HFFc6 (cell line): ENCODE data around the gene TMEM9B. TPM values are rescaled to one million over a fixed set of nuclear protein-coding genes. Genes with fewer than 3 reads are reported as not detected.
"Not testable (repeated sequence)": the region's sequence is repeated elsewhere in the genome, so short reads cannot be mapped to it uniquely, and the experiment has no call there.

Experiments used
- DNase-seq: peaks from one replicate; pipeline ENCODE4 v3.0.0-alpha.2; 2018
- H3K27ac Mint-ChIP-seq: 2 replicates; pipeline ENCODE4 v1.8.0; 2020; ENCODE audit warnings: mild to moderate bottlenecking, mixed read lengths
- H3K27me3 Mint-ChIP-seq: 2 replicates; pipeline ENCODE4 v1.8.0; 2021; ENCODE audit warnings: mild to moderate bottlenecking, moderate library complexity, mixed read lengths; ENCODE audit not compliant: insufficient read depth
- H3K36me3 Mint-ChIP-seq: 2 replicates; pipeline ENCODE4 v1.8.0; 2021; ENCODE audit warnings: low read depth, mixed read lengths
- H3K4me1 Mint-ChIP-seq: 2 replicates; pipeline ENCODE4 v1.8.0; 2020; ENCODE audit warnings: low read depth, mixed read lengths
- H3K4me3 Mint-ChIP-seq: 2 replicates; pipeline ENCODE4 v1.8.0; 2020; ENCODE audit warnings: mild to moderate bottlenecking, moderate library complexity, mixed read lengths
- H3K9me3 Mint-ChIP-seq: 2 replicates; pipeline ENCODE4 v1.8.0; 2020; ENCODE audit warnings: mild to moderate bottlenecking, mixed read lengths
- CTCF ChIP-seq: fragments of 200-600 bp; sonication (generic); IDR thresholded peaks from 2 replicates; pipeline ENCODE4 v1.5.0; 2021; ENCODE audit warnings: antibody characterized with exemption, mild to moderate bottlenecking
- total RNA-seq, 6 experiments: library from RNA; stranded (reverse); fragmentation: NEBNext Ultra II Directional; extraction: Animal tissue kit (Norgen Biotek cat#: 25700); gene quantifications; 2 replicates in 1 of 6; 3 replicates in 5 of 6; pipeline ENCODE4 v1.2.3, GENCODE V29; 2021

TMEM9B gene
- total RNA-seq, 6 experiments from 2014 or later: 50.0 to 66.0 (median 59.7) TPM

GRCh38 chr11:8985462-8985861, 21.2 kb upstream of the TMEM9B start:
- no peak for DNase-seq
- Mint-ChIP-seq H3K4me1 (peaks cover 26% of the 10 kb centered on the region), H3K9me3 (no peaks in the 10 kb centered on the region), H3K27me3 (no peaks in the 10 kb centered on the region; the same call in 1 of the 2 replicates), H3K27ac (no peak overlapping the region), H3K4me3 (no peak overlapping the region), H3K36me3 (no peaks in the 10 kb centered on the region)
- TF ChIP-seq CTCF: no peak

GRCh38 chr11:8983552-8983951, 19.3 kb upstream of the TMEM9B start:
- Mint-ChIP-seq H3K36me3 (no peaks in the 10 kb centered on the region), H3K4me3 (no peak overlapping the region), H3K4me1 (peaks cover 7% of the 10 kb centered on the region), H3K27ac (no peak overlapping the region), H3K27me3 (no peaks in the 10 kb centered on the region; the same call in 1 of the 2 replicates), H3K9me3 (no peaks in the 10 kb centered on the region)
- no peak for DNase-seq
- no peak for TF ChIP-seq CTCF

GRCh38 chr11:8980485-8980884, 16.2 kb upstream of the TMEM9B start:
- H3K9me3 Mint-ChIP-seq: no peaks in the 10 kb centered on the region
- no peak for DNase-seq
- H3K36me3 Mint-ChIP-seq: no peaks in the 10 kb centered on the region
- H3K4me3 Mint-ChIP-seq: no peak overlapping the region
- H3K27me3 Mint-ChIP-seq: no peaks in the 10 kb centered on the region; the same call in 1 of the 2 replicates
- no peak overlapping the region for H3K27ac Mint-ChIP-seq
- no peaks in the 10 kb centered on the region for H3K4me1 Mint-ChIP-seq
- TF ChIP-seq CTCF: no peak

- not testable (repeated sequence) for H3K9me3 Mint-ChIP-seq, DNase-seq, H3K4me3 Mint-ChIP-seq, H3K4me1 Mint-ChIP-seq, H3K36me3 Mint-ChIP-seq, H3K27ac Mint-ChIP-seq, H3K27me3 Mint-ChIP-seq
These were observed 15.1 kb upstream of the TMEM9B start for GRCh38 chr11:8979365-8979764.

GRCh38 chr11:8973121-8973520, 8.9 kb upstream of the TMEM9B start:
- H3K27ac Mint-ChIP-seq: no peak overlapping the region
- H3K9me3 Mint-ChIP-seq: no peaks in the 10 kb centered on the region
- H3K36me3 Mint-ChIP-seq: no peaks in the 10 kb centered on the region
- no peak overlapping the region for H3K4me3 Mint-ChIP-seq
- no peaks in the 10 kb centered on the region for H3K27me3 Mint-ChIP-seq
- DNase-seq: no peak
- H3K4me1 Mint-ChIP-seq: no peaks in the 10 kb centered on the region; the same call in 1 of the 2 replicates
- no peak for TF ChIP-seq CTCF

- H3K36me3 Mint-ChIP-seq: no peaks in the 10 kb centered on the region
- H3K4me1 Mint-ChIP-seq: no peaks in the 10 kb centered on the region; the same call in 1 of the 2 replicates
- no peak overlapping the region for H3K27ac Mint-ChIP-seq
- H3K4me3 Mint-ChIP-seq: no peak overlapping the region
- DNase-seq: no peak
- H3K9me3 Mint-ChIP-seq: no peaks in the 10 kb centered on the region
- H3K27me3 Mint-ChIP-seq: no peaks in the 10 kb centered on the region
- TF ChIP-seq CTCF: no peak
These were observed 7.7 kb upstream of the TMEM9B start for GRCh38 chr11:8971924-8972316.
